Stomach smooth muscle (tissue), 2 donors: ENCODE measurements around the gene ARFGAP3.
A peak's percentile ranks its signal among the peaks of the same experiment; 100 is the strongest.

ENCODE experiments used
- H3K27ac ChIP-seq: one replicate; pipeline ENCODE4 v1.7.0; 2013; ENCODE audit warnings: mild to moderate bottlenecking, low read length, inconsistent platforms
- H3K27me3 ChIP-seq, 2 donors: one replicate each; pipeline ENCODE4 v1.7.0; 2013; ENCODE audit warnings: low read length in 2 of 2; ENCODE audit not compliant: insufficient read depth in 2 of 2, control insufficient read depth in 1 of 2
- H3K36me3 ChIP-seq, 2 donors: one replicate each; pipeline ENCODE4 v1.7.0; 2013; ENCODE audit warnings: low read length in 2 of 2; ENCODE audit not compliant: control insufficient read depth in 2 of 2, insufficient read depth in 2 of 2
- H3K4me1 ChIP-seq: one replicate; pipeline ENCODE4 v1.7.0; 2013; ENCODE audit warnings: low read length; ENCODE audit not compliant: control insufficient read depth, insufficient read depth
- H3K4me3 ChIP-seq, 2 donors: one replicate each; pipeline ENCODE4 v1.7.0; 2013; ENCODE audit warnings: low read length in 2 of 2
- H3K9ac ChIP-seq, 2 donors: one replicate each; pipeline ENCODE4 v1.7.0; 2013; ENCODE audit warnings: low read length in 2 of 2, mild to moderate bottlenecking in 1 of 2
- H3K9me3 ChIP-seq, 2 donors: one replicate each; pipeline ENCODE4 v1.7.0; 2013; ENCODE audit warnings: low read length in 2 of 2; ENCODE audit not compliant: control insufficient read depth in 2 of 2
- donor health status: healthy.
- donor health status: Pancreatic carcinoma.

Gene ARFGAP3

DNA sequence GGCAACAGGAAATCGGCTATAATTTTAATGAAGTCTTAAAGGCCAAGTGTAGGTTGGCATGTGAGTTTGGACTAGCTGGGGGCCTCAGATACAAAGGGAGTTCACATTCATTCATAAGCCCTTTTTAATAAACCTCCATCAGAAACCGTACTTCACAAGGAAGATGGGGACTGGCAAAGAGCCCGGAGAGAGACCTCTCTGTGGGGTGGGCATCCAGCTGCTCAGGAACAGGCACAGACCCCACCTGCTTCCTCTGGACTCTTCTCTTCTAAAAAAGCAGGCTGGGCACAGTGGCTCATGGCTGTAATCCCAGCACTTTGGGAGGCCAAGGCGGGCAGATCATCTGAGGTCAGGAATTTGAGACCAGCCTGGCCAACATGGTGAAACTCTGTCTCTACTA, 3.9 kb upstream of the ARFGAP3 start:
- Histone ChIP-seq H3K9me3 (no peaks in the 10 kb centered on the region), H3K4me1 (peaks cover 10% of the 10 kb centered on the region), H3K36me3 (no peaks in the 10 kb centered on the region), H3K9ac (no peak overlapping the region), H3K4me3 (no peak overlapping the region), H3K27ac (no peak overlapping the region), H3K27me3 (no peaks in the 10 kb centered on the region)

DNA sequence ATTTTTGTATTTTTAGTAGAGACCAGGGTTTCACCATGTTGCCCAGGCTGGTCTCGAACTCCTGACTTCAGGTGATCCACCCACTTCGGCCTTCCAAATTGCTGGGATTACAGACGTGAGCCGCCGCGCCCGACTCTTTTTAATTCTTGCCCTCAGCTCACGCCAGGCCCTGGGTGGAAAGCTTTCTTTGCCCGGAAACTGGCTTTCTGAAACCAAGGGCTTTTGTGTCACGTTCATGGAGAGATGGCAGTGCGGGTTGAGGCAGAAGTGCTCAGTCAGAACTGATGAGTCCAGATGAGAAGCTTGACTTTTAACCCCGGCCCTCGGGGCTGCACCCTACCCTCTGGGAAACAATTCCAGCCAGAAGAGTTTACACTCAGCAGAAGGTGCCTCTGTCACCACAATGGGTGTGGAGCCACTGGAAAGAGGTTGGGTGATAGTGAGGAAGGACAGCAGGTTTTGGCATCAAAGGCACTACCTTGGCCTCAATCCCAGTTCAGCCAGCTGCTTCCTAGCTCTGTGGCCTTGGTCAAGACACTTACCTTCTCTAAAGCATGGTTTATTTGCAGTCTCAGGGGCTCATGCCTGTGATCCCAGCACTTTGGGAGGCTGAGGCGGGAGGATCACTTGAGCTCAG, 890 bp upstream of the ARFGAP3 start:
- H3K4me3 ChIP-seq, result no peak overlapping the region
- H3K9ac ChIP-seq, result no peak overlapping the region
- H3K36me3 ChIP-seq, result no peaks in the 10 kb centered on the region
- H3K4me1 ChIP-seq, result peaks cover 17% of the 10 kb centered on the region
- H3K27me3 ChIP-seq, result no peaks in the 10 kb centered on the region
- H3K9me3 ChIP-seq, result no peaks in the 10 kb centered on the region
- H3K27ac ChIP-seq, result peak overlapping the region; percentile 53

DNA sequence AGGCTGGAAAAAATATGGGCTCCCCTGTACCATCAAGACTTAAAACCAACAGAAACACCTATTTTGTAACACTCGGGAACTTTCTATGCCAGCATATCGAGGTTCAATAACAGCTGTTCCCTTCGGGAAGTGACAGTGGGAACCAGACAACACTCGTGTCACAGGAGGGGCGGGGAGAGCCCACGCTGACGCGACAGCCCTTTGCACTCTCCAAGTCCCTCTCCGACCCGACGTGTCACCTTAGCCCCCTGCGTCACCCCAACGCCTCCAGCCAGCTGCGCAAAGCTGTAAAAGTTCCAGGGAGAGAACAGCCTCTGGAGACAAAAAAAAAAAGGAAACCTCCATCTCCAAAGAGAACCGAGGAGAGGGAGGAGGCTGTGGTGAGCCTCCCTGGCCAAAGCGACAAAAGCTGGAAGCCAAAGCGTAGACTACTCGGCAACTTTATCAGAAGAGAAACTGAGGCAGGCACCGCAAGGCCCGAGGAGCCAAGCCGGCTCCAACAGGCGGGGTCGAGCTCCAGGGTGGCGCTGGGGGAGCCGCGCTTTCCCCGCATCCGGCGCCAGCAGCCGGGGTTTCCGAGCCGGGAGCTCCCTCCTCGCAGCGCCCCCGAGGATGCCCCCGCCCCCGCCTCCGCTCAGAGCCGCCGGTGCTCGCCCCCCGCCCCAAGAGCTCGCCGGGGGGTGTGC, 751 bp downstream of the ARFGAP3 start:
- H3K36me3 ChIP-seq, result no peaks in the 10 kb centered on the region
- H3K9me3 ChIP-seq, result no peaks in the 10 kb centered on the region
- peak overlapping the region; percentile 81 to 86 for H3K4me3 ChIP-seq
- H3K9ac ChIP-seq, result peak overlapping the region; percentile 94 to 95
- H3K27ac ChIP-seq, result peak overlapping the region; percentile 77
- H3K27me3 ChIP-seq, result no peaks in the 10 kb centered on the region
- H3K4me1 ChIP-seq, result peaks cover 17% of the 10 kb centered on the region

DNA sequence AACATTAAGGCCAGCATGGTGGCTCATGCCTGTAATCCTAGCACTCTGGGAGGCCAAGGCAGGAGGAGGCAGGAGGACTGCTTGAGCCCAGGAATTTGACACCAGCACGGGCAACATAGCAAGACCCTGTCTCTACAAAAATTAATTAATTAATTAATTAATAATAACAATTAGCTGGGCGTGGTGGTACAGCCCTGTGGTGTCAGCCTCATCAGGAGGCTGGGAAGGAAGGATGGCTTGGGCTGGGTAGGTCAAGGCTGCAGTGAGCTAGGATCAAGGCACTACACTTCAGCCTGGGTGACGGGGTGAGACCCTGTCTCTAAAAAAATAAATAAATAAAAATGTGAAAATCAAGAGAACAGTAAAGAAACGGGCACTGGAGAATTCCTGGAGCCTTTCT, 1.4 kb downstream of the ARFGAP3 start:
- peaks cover 17% of the 10 kb centered on the region for H3K4me1 ChIP-seq
- peak overlapping the region; percentile 81 to 86 for H3K4me3 ChIP-seq
- H3K36me3 ChIP-seq, result no peaks in the 10 kb centered on the region
- peak overlapping the region; percentile 94 to 95 for H3K9ac ChIP-seq
- no peaks in the 10 kb centered on the region for H3K9me3 ChIP-seq
- no peaks in the 10 kb centered on the region for H3K27me3 ChIP-seq
- no peak overlapping the region for H3K27ac ChIP-seq

DNA sequence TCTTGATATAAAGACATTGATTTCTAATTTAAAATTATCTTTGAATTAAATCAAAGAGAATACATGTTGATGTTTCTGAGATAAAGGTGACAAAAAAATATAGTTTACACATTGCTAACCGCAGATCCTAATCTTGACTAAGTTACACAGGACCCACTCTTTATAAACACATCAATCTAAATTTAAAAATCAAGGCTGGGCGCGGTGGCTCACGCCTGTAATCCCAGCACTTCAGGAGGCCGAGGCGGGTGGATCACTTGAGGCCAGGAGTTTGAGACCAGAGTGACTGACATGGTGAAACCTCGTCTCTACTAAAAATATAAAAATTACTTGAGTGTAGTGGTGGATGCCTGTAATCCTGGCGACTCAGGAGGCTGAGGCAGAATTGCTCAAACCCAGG, 1.9 kb downstream of the ARFGAP3 start:
- Histone ChIP-seq H3K4me3 (peak overlapping the region in 1 of 2 donors; percentile 86), H3K9ac (no peak overlapping the region), H3K4me1 (peaks cover 17% of the 10 kb centered on the region), H3K27me3 (no peaks in the 10 kb centered on the region), H3K27ac (no peak overlapping the region), H3K9me3 (no peaks in the 10 kb centered on the region), H3K36me3 (no peaks in the 10 kb centered on the region)

DNA sequence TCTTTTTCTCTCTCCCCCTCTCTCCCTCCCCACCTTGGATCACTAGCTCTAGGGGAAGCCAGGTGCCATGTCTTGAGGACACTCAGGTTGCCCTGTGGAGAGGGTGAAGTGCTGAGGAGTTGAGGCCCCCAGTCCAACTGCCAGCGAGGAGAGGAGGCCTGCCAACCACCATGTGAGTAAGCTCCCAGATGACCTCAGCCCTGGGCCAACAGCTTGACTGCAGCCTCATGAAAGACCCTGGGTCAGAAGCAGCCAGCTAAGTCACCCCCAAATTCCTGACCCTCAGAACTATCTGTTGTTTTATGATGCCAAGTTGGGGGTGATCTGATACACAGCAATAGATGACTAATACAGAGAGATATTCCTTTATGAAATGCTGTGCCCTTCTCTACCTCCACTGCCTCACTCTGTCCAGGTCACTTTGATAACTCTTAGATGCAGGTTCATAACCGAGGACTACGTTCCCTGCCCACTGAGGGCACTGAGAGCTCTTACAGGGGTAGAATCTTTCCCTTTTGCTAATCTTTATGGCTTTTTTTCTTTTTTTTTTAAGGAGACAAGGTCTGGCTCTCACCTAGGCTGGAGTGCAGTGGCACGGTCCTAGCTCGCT, 8.0 kb downstream of the ARFGAP3 start:
- H3K27ac ChIP-seq, result no peak overlapping the region
- H3K36me3 ChIP-seq, result peaks cover 14% of the 10 kb centered on the region in 2 donors
- H3K9ac ChIP-seq, result no peak overlapping the region
- H3K4me3 ChIP-seq, result no peak overlapping the region
- H3K9me3 ChIP-seq, result no peaks in the 10 kb centered on the region
- H3K4me1 ChIP-seq, result peaks cover 4% of the 10 kb centered on the region
- no peaks in the 10 kb centered on the region for H3K27me3 ChIP-seq

DNA sequence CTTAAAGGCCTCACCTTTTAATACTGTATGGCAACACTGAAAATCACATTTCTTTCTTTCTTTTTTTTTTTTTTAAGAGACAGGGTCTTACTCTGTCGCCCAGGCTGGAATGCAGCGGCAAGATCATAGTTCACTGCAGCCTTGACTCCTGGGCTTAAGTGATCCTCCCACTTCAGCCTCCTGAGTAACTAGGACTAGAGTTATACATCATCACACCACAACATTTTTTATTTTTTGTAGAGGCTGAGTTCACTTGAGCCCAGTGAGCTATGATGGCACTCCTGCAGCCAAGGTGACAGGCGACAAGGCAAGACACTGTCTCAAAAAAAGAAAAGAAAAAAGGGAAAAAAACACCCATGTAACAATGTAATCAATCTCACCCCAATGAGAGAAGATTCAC, 10.0 kb downstream of the ARFGAP3 start:
- H3K9ac ChIP-seq, result no peak overlapping the region
- H3K9me3 ChIP-seq, result no peaks in the 10 kb centered on the region
- no peak overlapping the region for H3K4me3 ChIP-seq
- peaks cover 17 to 20% of the 10 kb centered on the region in 2 donors for H3K36me3 ChIP-seq
- no peaks in the 10 kb centered on the region for H3K27me3 ChIP-seq
- H3K27ac ChIP-seq, result no peak overlapping the region
- H3K4me1 ChIP-seq, result peaks cover 4% of the 10 kb centered on the region

DNA sequence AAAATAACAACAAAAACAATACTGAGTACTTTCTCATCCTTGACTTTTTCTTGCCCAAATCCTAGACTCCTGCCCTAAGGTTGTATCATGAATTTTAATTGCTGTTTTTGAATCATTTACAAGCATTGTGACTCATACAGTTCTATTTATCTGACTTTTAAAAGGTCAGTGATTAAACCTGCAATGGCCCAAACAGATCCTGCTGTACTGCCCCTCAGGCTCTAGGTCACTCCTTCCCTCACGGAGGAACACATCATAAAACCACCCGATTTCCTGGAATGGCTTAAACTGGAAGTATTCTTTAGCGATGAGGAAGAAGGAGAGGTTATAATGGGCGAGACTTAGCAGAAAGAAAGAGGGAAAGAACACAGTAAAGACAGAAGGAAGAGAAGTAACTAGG, 12.3 kb downstream of the ARFGAP3 start:
- Histone ChIP-seq H3K36me3 (peaks cover 20 to 31% of the 10 kb centered on the region in 2 donors), H3K4me1 (peaks cover 4% of the 10 kb centered on the region), H3K9me3 (no peaks in the 10 kb centered on the region), H3K27ac (no peak overlapping the region), H3K9ac (no peak overlapping the region), H3K4me3 (no peak overlapping the region), H3K27me3 (no peaks in the 10 kb centered on the region)

DNA sequence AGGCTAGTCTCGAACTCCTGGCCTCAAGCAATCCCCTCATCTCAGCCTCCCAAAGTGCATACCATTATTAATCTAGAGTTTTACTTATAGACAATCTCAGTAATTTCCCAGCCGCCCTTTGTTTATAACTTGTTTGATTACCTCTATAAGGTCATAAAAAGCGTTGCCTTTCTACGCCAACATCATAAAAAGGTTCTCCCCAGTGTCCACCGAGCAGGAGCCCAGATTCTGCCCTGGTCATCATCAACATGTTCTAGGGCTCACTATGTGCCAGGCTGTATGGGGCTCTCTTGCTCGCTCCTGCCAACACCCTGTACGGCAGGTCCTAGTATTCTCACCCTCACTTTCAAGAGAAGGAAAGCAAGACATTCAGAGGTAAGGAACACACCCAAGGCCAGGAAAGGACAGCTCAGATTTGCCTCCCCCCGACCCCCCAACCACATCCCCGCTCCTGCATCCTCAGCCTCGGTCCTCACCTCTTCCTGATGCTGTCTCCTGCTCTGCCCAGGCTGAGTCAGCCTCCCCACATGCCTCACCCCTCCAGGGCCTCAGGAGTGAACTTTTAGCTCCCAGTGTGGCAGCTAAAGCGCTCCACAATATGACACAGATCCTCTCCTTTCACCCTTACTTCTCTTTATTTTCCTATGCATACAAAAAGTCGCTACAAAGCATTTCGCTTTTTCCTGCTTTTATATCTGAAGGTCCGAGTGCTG, 14.3 kb downstream of the ARFGAP3 start:
- no peaks in the 10 kb centered on the region for H3K9me3 ChIP-seq
- H3K36me3 ChIP-seq, result peaks cover 22 to 33% of the 10 kb centered on the region in 2 donors
- H3K27me3 ChIP-seq, result no peaks in the 10 kb centered on the region
- H3K4me1 ChIP-seq, result no peaks in the 10 kb centered on the region
- no peak overlapping the region for H3K4me3 ChIP-seq
- no peak overlapping the region for H3K9ac ChIP-seq
- no peak overlapping the region for H3K27ac ChIP-seq

DNA sequence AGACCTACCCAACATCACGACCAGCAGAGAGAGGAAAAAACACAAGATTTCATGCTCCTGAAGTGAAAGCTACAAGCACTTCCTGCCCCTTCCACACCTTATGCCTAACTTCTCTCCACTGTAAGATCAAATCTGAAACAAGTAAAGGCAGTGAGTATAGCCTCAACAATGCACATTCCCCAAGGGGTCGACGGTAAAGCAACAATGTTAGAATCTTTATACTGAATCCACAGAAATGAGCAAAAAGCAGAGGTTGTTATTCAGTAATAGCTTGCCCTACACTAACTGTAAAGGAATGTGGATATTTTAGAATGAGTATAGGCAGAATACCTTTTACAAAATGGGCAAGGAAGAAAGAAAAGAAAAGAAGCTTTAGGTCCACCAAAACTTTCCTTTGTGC, 15.6 kb downstream of the ARFGAP3 start:
- Histone ChIP-seq H3K27me3 (no peaks in the 10 kb centered on the region), H3K27ac (no peak overlapping the region), H3K36me3 (peaks cover 26 to 29% of the 10 kb centered on the region in 2 donors), H3K9ac (no peak overlapping the region), H3K4me1 (no peaks in the 10 kb centered on the region), H3K9me3 (no peaks in the 10 kb centered on the region), H3K4me3 (no peak overlapping the region)
